Hindlimb muscle (tissue), 1 donor: ENCODE results near the gene CKM. TPM values are rescaled to one million over a fixed set of nuclear protein-coding genes. Genes with fewer than 3 reads are reported as not detected.
"Not testable (repeated sequence)": the region's sequence is repeated elsewhere in the genome, so short reads cannot be mapped to it uniquely, and the experiment has no call there.

Experiments used
- DNase-seq: peaks from one replicate; pipeline ENCODE4 v3.0.0-alpha.2; 2013
- polyA plus RNA-seq: library from polyadenylated mRNA; unstranded; fragments of 120-200 nt; gene quantifications from one replicate; pipeline ENCODE4 v1.2.1, GENCODE V29; 2013; ENCODE audit not compliant: insufficient read length

CKM gene
- polyA plus RNA-seq, 1 donor: 4,137 TPM

DNA sequence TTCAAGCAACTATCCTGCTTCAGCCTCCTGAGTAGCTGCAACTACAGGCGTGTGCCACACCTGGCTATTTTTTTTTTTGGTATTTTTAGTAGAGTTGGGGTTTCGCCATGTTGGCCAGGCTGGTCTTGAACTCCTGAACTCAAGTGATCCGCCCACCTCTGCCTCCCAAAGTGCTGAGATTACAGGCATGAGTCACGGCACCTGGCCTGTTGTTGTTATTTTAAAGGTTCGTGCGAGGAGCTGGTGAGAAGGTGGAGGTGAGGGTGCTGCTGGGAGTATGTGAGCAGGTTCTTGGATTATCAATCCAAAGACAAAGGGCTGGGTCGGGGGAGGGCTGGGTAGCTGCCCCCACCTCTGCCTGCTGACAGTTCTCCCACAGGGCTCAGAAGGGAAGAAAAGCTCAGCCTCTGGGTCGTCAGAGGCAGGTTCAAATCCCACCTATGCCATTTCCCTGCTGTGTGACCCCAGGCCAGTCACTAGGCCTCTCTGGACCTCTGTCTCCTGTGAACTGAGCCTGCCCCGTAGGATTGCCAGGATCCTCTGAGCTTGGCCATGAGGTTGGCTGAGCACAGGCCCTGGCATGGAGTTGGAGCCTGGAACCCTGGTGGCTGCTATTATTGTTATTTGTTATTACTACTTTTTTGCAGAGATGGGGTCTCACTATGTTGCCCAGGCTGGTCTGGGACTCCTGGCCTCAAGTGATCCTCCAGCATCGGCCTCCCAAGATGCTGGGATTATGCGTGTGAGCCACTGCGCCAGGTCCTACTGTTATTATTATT lies 1.5 kb downstream of the CKM start:
- no peak for DNase-seq

DNA sequence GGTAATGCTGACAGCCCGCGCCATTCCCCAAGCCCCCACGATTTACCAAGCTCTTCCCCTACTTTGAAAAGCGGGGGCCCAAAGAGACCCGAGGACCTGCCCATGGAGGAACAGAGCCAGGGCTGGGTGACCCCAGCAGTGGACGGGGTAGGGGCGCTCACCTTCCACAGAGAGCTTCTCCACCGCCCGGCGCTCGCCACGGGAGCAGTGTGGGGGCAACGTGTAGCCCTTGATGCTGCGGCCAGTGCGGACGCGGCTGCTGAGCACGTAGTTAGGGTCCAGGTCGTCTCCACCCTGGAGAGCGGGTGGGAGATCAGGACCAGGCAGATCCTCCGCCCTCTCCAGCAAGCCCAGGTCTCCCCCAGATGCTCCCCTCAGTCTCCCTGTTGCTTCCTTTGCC lies 7.4 kb downstream of the CKM start:
- no peak for DNase-seq

DNA sequence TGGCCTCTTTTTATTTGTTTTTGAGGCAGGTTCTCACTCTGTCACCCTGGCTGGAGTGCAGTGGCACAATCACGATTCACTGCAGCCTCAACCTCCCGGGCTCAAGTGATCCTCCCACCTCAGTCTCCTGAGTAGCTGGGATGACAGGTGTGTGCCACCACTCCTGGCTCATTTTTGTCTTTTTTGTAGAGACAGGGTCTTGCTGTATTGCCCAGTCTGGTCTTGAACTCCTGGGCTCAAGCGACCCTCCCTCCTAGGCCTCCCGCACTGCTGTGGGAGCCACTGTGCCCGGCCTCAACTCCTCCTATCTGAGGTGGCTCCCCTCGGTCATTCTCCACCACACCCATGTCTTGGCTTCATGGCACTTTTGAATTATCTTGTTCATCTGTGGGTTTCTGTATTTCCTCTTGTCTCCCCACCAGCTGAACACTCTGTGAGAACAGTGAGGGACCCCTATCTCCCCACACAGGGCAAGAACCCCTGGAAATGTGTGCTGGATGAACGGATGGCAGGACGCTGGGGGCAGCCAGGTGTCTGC lies 7.9 kb downstream of the CKM start:
- no peak for DNase-seq

DNA sequence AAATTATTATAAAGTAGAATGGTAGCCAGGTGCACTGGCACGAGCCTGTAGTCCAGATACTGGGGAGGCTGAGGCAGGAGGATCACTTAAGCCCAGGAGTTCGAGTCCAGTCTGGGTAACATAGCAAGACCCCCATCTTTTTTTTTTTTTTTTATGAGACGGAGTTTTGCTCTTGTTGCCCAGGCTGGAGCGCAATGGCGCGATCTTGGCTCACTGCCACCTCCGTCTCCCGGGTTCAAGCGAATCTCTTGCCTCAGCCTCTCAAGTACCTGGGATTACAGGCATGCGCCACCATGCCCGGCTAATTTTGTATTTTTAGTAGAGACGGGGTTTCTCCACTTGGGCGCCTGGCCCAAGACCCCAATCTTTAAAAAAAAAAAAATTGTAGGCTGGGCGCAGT lies 10.4 kb downstream of the CKM start:
- not testable (repeated sequence) for DNase-seq

DNA sequence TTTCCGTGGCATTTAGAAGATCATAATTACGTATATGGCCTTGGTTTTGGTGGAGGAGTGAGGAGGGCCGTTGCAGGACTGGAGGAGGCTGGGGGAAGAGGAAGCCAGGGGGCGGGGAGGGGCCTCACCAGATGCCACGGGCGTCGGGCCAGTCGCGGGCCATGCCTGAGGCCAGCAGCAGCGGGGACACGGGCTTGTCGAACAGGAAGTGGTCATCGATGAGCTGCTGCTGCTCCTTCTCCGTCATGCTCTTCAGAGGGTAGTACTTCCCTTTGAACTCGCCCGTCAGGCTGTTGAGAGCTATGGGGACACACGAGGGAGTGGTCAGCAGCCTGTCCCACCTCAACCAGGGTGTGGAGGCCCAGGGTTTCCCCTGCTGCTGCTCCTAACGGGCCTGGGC lies 11.1 kb downstream of the CKM start:
- no peak for DNase-seq

DNA sequence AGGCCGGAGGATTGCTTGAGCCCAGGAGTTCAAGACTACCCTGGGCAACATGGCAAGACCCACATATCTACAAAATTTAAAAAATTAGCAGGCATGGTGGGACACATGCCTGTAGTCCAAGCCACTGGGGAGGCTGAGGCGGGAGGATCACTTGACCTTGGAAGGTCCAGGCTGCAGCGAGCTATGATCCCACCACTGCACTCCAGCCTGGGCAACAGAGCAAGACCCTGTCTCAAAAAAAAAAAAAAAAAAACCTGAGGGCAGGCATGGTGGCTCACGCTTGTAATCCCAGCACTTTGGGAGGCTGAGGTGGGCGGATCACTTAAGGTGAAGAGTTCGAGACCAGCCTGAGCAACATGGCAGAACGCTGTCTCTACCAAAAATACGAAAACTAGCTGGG lies 13.4 kb downstream of the CKM start:
- DNase-seq: not testable (repeated sequence)

DNA sequence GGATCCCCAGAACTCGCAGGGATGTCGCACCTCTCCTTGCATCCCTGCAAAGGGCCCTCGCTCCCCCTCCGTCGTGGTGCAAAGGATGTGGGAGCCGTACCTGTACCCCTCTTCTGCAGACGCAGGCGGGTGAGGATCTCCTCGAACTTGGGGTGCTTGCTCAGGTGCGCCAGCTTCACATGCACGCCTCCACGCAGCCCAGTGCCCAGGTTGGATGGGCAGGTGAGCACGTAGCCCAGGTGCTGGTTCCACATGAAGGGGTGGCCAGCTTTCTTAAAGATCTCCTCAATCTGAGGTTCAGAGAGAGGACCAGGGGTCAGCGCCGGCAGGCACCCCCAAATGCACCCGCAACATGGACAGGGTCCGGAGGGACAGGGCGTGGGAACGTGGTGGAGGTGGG lies 15.3 kb downstream of the CKM start:
- DNase-seq: no peak

DNA sequence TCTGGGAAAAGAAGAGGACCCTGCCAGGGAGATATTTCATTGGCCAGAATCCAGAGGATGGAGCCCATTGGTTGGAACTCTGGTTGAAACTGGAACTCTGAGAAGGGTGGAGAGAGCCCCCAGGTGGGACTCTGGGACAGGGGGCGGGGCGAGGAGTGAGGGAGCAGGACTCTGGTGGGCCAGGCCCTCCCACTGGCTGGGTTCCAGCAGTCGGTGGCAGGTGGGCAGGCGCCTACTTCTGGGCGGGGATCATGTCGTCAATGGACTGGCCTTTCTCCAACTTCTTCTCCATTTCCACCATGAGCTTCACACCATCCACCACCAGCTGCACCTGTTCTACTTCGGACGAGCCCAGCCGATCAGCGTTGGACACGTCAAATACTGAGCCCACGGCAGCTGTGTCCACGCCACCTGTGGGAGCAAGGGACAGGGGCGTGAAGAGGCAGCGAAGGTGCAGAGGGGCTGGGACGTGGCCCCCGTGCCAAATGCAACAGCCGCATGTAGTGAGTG lies 16.1 kb downstream of the CKM start:
- DNase-seq: no peak

DNA sequence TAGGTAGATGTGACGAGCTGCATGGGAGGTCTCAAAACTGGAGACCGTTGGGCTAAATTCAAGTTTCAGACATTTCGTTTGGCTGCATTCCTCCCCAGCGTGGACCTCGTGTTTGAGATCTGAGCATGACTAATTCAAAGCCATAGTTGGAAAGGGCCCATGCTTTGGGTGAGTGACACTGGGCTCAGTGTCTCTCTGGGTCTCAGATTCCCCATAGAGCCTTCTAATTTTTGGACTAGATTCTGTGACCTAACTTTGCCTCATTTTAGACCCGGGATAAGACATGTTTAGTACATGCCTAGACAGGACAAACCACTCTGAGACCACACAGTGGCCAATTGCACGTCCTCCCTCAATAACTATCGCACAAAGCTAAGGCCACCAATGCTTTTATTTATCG lies 16.6 kb downstream of the CKM start:
- no peak for DNase-seq

DNA sequence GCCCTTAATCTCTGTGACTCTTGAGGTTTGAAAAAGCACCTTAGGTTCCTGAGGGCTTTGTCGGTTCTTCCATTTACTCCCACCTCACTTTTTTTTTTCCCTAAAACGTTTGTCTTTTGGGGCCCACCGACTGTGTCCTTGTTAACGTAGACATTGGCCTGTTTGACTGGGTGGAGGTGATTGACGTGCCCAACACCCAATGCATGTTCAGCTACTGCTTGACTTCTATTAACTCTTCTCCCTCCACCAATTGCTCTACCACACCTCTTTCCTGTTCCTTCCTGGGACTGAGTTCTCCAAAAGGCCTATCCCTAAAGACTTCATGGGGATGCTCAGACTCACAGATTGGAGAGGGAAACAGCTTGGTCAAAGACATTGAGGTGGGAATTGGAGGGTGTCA lies 17.3 kb downstream of the CKM start:
- no peak for DNase-seq

DNA sequence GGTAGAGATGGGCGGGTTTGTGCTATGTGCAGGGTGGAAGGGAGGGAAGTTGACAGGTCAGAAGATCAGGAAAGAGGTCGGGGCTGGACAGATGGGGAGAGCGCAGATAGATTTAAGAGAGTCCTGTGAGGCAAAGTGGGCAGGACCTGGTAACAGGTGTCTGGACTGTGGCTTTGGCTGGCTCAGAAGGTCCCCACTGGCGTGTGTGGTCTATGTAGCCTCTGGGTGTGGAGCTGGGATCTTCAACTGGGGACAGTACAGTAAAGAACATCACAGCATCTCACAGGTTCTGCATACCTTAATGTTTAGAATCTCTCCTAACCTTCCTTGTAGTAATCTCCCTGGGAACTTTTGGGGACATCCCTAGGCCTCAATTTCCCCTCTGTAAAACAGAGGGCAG lies 17.7 kb downstream of the CKM start:
- no peak for DNase-seq

DNA sequence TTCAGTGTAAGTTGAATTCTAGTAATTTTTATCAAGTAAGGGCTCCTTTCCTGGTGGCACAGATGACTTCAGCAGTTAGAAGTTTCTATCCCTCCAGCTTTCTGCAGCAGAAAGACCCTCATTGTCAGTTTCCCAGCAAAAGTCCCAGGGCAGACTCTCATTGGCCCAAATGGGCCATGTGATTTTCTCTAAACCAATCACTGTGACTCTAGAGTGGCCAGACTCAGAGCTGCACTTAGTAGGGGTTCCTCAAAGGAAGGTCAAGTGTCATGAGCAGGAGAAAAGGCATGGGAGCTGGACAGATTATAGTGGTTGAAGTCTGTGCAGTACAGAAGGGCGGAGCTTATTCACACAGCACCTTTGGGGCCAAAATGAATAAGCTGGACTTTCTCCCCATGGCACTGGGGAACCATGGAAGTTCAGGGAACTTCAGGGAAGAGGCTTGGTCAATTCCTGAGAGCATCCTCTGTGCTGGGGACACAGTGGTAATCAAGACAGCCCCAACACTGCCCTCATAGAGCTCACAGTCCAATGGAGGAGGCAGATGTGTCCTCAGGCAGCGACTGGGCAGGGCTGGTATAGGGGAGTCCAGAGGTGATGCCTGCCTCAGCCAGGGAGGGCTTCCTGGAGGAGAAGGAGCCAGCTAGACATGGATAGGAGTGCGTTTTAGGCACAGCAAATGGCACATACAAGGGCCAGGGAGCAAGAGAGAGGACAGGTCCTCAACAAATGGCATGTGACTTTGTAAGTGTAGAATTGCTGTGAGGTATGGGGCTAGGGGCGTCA lies 18.3 kb downstream of the CKM start:
- DNase-seq: no peak

DNA sequence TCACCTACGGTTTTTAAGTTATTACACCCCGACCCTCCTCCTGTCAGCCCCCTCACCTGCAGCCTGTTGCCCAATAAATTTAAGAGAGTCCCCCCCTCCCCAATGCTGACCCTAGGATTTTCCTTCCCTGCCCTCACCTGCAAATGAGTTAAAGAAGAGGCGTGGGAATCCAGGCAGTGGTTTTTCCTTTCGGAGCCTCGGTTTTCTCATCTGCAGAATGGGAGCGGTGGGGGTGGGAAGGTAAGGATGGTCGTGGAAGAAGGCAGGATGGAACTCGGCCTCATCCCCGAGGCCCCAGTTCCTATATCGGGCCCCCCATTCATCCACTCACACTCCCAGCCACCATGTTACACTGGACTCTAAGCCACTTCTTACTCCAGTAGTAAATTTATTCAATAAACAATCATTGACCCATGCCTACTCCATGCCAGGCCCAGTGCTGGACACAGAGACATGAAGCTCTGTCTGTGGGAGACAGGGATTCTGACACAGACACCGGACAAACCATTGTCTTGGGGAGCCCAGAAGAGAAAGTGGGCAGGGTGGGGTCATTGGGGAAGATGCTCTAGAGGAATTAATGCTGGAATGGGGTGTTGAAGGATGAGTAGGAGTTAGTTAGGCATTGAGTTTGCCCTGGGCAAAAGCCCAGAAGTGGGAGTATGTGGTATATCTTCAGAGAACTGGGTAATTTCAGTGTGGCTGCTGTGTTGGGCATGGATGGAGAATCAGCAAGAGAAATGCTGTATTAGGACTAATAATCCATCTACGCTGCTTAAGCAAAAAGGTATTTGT lies 19.2 kb downstream of the CKM start:
- DNase-seq: no peak

DNA sequence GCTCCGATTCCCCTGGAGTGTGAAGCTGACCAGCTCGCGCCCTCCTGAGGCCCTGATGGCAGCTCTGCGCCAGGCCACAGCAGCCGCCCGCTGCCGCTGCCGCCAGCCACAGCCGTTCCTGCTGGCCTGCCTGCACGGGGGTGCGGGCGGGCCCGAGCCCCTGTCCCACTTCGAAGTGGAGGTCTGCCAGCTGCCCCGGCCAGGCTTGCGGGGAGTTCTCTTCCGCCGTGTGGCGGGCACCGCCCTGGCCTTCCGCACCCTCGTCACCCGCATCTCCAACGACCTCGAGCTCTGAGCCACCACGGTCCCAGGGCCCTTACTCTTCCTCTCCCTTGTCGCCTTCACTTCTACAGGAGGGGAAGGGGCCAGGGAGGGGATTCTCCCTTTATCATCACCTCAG lies 20.3 kb downstream of the CKM start:
- DNase-seq: no peak

DNA sequence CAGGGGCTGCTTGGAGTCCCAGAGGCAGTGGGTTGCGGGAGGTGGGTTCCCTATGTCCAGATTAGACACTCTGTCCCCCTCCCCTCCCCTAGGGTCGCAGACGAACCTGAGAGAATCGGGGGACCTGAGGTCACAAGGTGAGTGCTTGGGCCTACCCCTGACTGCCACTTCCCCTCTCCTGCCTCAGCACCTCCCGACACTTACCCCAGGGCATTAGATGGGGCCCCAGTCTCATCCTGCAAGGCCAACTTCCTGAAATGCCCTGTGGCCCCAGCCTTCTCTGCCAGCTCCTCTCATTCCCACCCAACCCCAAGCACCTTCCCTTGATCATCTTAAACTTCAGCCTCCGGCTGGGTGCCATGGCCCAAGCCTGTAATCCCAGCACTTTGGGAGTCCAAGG lies 23.0 kb downstream of the CKM start:
- no peak for DNase-seq

DNA sequence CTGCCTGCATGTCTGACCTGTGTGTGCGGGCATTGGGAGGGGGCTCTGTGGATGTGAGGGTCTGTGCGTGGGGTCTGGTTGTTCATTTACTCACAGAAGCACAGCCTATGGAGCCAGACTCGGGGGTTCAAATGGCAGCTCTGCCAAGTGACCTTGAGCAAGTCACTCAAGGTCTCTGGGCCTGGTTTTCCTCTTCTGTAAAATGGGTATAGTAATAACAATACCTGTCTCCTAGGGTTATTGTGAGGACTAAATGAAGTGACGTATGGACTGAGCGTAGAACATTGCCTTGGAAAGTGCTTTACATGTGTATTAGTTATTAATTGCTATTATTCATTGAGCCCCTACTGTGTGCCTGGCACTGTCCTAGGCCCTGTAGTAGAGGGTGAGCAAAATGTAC lies 24.4 kb downstream of the CKM start:
- DNase-seq: no peak

DNA sequence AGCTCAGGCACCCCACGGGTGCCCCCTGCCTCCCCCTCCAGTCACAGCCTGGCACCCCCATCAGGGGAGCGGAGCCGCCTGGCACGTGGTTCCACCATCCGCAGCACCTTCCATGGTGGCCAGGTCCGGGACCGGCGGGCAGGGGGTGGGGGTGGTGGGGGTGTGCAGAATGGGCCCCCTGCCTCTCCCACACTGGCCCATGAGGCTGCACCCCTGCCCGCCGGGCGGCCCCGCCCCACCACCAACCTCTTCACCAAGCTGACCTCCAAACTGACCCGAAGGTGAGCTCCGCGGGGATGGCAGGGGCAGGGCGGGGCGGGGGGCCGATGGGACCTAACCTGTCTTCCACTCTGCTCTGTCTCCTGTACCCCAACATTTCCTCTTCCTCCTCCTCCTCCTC lies 25.0 kb downstream of the CKM start:
- DNase-seq: no peak

DNA sequence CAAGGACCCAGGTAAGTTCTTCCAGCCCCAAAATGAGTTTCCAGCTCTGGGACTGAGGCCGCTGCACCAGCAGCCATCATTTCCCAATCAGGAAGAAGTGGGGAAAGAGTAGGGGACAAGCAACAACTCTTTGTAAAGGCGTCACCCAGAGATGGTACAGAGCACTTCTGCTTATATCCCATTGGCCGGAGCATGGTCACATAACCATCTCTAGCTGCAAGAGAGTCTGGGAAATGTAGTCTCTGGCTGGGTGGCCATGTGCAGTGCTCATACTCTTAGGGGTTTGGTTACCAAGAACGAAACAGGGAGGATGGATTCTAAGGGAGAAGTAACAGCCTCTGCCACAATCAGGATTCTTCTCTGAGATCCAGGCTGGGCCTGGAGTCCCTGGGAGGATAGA lies 26.3 kb downstream of the CKM start:
- DNase-seq: no peak

DNA sequence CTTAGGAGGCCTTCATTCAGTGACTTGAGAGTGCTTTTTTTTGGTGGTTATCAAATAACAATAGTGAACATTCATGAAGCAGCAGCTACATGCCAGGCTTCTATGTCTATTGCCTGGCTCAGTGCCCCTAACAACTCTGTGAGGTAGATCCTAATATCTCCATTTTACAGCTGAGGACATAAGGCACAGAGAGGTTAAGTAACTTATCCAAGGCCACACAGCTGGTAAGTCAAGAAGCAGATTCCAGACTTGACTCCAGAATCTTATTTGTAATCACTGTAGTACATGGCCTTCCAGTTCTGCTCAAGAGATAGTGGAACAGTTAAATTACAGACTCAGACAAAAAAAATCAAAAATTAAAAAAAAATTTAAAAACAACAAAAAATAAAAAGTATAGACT lies 26.8 kb downstream of the CKM start:
- DNase-seq: no peak

DNA sequence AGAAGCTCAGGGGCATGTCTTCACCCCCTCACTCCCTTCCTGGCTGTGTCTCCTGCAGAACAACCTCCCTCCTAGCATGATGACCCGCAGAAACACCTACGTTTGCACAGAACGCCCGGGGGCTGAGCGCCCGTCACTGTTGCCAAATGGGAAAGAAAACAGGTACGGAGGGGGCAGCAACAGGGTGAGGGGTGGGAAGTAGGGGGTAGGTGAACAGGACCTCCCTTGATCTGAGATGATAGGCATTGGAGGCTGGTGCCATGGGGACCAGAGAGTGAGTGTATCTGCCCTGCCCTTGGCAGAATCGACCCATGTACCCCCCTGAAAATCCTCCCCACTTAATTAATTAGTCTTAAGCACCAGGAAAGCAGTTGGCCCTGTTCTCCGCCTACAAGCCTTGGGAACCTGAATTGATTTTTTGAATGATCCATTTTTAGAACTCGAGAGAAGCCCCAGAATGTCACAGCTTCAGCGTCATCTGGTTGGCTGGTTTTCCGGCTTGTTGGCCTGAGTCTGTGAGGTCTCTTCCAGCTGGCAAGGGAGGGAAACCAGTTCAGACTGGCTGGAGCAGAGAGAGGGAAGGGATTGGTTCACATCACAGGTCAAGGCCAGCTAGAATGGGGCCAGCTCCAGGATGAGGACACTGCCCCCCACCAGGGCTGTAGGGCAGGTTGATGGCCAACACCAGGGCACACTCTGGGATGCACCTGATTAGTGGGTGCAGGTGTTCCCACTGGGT lies 28.2 kb downstream of the CKM start:
- peak; percentile 48 for DNase-seq

DNA sequence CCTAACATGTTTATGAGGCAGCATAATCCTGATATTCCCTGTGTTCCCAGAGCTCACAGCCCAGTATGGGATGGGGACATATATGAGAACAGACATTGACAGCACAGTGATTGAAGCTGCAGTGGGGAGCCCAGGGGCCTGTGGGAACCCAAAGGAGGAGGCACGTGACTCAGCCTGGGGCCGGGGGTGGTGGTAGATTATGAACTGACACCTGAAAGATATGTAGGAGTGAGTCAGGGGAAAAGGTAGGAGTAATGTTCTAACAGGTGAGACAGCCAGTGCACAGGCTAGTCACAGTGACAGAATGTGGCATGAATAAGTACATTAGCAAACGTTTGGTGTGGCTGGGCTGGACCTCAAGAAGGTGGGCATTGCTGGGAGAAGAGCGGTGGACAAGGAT lies 29.0 kb downstream of the CKM start:
- DNase-seq: no peak

DNA sequence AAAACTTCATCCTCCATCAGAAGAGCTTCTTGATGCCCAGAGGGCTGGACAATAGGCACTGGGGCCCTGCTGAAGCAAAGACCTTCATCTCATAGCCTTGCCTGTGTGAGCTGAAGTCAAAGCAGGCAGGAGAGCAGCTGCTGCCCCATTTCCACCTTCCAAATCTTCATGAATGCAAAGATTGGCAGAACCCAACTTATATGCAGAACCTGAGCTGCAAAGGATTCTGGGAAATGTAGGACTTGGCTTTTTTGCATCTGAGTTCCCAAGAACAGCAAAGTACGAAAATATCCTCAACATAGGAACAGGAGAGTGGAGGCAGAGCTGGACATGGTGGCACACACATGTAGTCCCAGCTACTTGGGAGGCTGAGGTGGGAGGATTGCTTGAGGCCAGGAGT lies 30.8 kb downstream of the CKM start:
- no peak for DNase-seq
